ENCODE measurements around the gene PCID2.

The PCID2 gene

DNA sequence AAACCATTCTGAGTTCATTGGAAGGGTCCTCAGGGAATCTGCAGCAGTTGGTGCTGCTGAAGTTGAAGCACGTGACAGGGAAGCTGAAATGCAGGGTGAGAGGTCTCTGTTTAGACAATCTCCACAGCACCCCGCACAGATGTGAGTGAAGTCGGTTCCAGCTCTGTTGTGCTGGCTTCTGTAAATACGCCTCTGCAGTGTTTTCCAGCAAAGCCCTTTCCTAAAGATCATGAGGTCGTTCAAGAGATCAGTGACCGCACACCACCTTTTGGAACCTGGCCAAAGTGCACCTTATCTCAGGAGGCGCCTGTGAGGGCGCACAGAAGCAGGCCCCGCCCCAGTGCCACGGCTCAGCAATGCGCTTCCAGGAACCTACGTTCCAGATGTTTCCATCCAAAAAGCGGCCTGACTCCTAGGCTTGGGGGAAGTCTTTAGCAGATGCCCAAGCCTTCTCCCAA is 11.7 kb upstream of the PCID2 start:
- DNase-seq (ENCODE audit: low read depth in 2 of 3, low spot score in 1 of 3) = no peak

DNA sequence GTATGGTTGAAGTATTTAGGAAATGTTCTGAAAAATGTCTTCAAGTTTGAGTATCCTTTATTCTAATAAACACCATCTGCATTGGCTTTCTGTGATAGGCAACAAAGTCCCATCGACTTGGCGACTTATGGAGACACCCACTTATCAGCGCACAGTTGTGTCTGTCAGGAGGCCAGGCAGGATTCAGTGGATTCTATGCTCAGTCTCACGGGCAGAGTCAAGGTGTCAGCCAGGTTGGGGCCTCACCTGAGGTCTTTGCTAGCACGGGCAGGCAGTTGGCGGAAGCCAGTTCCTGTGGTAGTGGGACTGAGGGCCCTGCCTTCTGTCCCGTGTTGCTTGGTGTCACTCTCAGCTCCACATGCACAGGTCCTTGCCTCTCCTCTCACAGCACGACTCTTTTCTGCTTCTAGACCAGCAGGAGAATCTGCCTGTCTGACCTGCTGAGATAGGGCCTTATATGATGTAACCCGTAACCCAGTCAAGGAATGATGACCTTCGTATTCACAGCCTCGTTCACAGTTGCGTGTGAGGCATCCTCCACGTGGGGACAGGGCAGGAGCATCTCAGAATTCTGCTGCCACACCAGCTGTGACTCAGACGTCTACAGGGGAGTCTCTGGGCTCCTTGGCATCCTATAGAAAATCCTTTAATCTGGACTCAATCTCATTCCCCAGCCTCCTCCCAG is 10.9 kb upstream of the PCID2 start:
- DNase-seq (ENCODE audit: low read depth in 2 of 3, low spot score in 1 of 3) = no peak

DNA sequence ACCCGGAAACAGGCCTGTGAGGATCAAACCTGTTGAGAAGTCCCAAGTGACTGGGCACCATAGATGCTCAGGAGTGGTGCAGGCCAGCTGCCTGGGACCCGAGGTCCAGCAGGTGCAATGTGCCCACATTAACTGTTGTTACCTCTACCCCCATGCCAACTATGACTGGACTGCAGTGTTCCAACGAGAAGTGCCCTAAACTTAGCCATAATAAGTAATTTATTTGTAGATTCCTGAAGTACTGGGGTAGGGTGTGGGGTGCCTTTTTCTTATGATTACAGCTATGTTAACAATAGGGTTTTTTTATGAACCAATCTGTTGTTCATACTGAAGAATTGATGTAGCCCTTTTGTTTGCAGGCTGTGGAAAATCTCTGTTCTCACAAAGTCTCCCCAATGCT is 10.1 kb upstream of the PCID2 start:
- no peak for DNase-seq (ENCODE audit: low read depth in 2 of 3, low spot score in 1 of 3)

DNA sequence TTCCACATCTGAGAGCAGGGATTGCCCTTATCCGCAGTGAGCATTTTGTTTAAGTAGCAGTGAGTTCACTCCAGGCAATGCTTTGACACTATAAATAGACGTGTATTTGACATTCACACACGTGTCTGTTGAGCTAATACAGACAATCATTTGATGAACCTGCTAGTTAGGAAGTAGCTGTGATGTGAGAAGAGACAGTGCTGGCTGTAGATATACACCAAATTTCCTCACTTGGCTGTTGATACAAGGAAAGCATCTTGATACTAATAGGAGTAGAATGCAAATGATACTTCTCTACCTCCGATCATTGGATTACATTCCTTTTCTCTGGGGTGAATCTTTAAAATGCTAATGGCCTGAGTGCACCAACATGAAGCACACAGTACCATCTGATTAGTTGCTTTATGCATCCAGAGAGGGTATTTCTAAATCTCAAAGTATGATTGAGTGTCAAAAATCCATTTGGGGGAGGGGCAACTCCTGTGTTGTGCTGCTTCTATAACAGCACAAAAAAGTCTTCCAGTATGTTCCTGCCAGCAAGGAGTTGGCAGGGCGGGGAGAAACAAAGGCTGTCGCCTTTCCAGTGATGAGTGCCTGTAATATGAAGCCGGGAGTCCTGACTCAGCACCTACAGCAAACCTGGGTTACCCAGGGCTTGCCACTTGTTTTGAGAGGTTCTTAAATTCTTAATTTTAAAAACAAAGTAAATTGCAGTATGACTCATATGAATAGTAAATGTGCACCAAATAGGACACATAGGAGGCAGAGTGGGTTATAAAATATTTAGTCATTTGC is 8.0 kb upstream of the PCID2 start:
- DNase-seq (ENCODE audit: low read depth in 2 of 3, low spot score in 1 of 3) = no peak

DNA sequence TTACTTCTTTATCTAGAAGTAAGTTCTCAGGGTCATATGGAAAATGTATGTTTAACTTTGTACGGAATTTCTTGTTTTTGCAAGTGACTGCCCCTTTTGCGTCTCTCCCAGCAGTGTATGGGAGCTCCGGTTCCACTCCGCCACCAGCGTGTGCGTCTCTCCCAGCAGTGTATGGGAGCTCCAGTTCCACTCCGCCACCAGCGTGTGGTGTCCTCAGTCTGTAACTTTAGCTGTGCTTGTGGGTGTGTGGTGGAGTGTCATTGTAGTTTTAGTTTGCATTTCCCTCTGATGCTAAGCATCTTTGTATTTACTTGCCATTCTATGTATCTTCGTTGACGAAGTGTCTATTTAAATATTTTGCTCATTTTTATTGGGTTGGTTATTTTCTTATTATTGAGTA is 3.3 kb upstream of the PCID2 start:
- no peak for DNase-seq (ENCODE audit: low read depth in 2 of 3, low spot score in 1 of 3)

DNA sequence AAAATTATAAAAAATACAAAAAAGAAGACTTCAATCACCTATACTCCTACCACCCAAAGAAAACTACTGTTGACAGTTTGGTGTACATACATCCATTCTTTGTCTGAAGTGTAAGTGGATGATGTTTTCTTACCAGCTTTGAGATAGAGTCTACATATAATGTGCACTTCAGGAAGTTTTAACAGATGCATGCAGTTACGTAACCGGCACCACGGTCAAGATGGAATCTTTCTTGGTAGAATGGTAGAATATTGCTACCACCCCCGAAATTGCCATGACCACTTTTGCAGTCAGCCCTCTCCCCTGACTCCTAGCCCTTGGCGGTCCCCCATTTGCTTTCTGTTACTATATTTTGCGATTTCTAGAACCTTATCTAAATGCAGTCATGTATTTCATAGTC is 2.4 kb upstream of the PCID2 start:
- no peak for DNase-seq (ENCODE audit: low read depth in 2 of 3, low spot score in 1 of 3)

DNA sequence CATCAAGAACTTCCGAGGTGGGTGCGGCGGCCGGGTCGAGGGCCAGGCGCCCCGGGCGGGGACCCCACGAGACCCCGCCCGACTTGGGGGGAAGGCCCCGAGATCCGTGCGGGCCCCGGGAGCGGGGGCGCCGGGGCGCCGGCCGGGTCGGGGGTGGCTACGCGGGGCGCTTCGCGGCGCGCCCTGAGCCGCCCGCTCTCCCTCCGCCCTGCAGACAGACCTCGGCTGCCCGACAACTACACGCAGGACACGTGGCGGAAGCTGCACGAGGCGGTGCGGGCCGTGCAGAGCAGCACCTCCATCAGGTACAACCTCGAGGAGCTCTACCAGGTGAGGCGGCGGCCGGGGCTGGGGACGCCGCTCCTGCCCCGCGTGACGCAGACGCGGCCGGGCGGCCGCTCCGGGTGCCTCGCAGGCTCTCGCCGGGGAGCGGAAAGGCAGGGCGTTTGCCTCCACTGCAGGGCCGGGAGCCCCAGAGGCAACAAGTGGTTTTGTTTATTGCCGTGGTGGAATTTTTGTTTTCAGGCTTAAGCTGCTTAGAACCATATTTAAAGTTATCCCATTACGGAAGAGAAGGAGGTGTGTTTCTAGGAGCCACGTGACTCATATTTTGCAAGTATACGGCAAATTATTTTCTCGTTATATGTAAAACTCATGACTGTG is 1.4 kb upstream of the PCID2 start:
- peak; percentile 42 to 65 (median 56) for DNase-seq (ENCODE audit: low read depth in 2 of 3, low spot score in 1 of 3)

DNA sequence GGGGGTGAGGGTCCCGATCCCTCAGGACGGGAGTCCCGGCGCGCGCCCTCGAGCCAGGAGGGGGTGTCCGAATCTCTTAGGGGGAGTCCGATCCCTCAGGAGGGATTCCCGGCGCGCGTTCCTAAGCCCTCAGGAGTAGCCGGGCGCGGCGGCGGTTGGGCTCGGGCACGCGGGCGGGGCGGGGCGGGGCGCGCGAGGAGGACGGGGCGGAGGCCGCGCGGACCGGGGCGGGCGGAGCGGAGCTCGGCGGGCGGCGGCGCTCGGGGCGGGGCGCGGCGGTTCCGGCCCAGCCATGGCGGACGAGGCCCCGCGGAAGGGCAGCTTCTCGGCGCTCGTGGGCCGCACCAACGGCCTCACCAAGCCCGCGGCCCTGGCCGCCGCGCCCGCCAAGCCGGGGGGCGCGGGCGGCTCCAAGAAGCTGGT is 878 bp upstream of the PCID2 start, which contains the start of gene CUL4A:
CUL4A (plus strand) TSS at position 278 of the 423 bp plus-strand sequence; CDS start at position 293, 15 bp downstream.
- DNase-seq (ENCODE audit: low read depth in 2 of 3, low spot score in 1 of 3) = peak; percentile 46 to 73 (median 50)

DNA sequence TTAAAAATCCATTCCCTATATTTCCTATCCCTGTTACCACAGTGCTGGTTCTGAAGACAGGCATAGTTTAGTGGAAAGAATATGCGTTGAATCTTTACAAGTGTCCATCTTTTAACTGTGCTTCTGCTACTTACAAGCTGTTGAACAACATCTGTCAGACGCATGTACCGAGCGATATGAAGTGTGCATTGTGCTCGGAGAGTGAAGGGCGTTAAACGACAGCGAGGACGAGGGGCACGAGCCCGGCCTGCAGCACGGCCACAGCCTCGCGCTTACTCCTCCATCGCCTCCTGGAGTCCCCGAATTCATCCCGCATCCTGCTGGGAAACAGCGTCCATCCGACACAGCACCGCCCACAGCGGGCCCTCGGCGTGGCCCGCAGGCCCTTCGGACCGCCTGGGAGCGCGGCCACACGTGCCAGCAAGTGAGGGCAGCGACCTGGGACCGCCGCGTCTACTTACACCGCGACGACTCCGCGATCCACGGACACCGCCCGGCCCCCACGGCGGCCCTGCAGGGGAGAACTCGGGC is 514 bp downstream of the PCID2 start:
- DNase-seq (ENCODE audit: low read depth in 2 of 3, low spot score in 1 of 3) = no peak

DNA sequence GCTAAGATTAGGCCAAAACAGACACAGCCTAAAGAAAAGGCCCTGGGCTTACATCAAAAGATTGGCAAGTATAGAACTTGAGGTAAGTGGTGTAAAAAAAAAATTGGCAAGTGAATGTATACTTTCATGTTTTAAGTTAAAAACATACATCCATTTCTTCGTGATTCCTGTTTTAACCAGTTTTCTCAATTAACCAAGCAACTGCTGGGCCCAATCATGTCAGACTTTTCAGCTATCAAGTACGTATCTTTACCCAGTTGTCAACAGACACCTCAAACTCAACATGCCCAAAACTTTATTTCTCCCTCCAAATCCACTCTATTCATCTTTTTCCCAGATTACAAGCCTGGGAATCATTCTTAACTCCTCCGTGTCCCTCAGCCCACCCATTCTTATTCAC is 1.0 kb downstream of the PCID2 start:
- no peak for DNase-seq (ENCODE audit: low read depth in 2 of 3, low spot score in 1 of 3)

DNA sequence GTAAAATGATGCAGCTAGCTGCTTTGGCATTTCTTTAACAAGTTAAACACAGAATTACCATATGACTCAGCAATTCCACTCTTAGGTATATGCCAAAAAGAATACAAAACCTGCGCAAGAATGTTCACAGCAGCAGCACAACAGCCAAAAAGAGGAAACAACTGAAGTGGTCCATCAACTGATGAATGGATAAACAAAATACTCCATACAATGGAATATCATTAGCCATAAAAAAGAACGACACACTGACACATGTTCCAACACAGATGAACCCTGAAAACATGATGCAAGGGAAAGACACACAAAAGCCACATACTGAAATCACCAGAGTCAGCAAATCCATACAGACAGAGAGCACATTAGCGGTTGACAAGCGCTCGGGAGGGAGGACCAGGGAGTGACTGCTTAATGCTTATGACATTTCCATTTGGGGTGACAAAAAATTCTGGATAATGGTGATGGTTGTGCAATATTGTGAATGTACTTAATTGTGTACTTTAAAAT is 3.0 kb downstream of the PCID2 start:
- DNase-seq (ENCODE audit: low read depth in 2 of 3, low spot score in 1 of 3) = no peak

DNA sequence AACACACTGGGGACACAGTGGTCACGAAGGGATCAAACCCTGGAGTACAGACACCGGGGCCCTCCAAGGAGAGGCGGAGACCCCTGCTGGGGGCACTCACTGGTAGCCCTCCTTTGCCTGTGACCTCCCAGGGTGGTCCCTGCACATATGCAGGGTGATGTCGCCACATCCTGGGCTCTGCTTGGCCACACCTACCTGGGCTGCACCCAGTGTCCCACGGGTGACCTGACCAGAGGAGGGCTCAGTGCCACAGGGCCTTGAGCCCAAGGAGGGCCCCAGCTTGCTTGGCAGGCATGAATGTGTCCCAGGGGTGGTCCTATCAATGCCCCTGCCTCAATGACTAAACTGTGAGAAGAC is 4.1 kb downstream of the PCID2 start:
- no peak for DNase-seq (ENCODE audit: low read depth in 2 of 3, low spot score in 1 of 3)

DNA sequence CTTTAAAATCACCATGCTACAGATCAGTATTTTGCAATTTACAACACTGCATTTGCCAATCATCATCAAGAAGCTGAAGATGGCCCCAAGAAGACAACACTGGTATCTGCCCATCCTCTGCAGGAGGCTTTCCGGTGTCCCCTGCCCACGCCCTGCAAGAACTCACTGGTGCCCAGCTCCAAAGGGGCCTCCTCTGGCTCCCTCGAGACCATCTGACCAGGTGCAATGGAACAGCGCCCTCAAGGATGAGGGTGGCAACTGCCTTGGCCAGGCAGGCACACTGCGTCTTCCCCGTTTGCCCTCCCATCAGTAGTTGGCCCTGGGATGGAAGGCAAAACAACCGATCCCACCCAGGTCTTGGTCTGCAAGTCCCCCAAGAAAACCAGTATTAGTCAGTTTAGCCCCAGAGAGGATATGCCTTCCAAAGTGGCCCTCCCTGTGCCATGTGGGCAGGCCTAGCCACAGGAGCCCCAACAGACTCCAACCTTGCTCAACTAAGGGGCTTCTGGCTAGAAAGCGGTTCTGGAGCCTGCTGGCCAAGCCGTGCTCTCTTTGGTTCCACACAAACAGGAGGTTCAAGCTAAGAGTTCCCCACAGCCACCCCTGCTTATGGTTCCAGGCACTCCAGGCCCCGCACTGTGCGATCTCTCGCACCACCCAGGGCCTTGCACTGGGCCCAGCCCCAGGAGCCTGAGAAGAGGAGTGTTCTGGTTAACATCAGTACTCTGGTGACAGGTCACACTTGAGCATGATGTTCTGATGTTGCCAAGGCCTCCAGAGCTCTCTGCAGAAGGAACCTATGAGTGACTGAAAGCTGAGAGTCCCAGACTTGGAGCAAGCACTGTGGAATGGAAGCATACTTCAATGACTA is 4.7 kb downstream of the PCID2 start:
- DNase-seq (ENCODE audit: low read depth in 2 of 3, low spot score in 1 of 3) = no peak

DNA sequence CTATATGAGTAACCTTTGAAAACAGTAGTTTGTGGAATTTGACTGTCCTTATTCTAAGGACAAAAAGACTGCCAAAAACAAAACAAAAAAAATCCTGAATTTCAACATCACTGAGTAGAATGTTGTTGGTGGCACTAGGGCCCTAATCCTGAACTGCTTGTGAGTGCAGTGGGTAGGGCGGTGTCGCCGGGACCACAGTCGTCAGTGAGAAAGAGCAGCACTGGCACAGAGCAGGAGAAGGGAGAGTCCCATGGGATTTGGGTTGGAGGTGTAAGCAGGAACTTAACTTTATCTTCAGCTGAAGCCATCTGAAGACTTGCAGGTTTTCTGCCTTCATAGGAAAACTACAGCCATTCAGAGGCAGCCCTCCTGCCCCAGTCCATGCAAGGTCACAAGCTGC is 5.6 kb downstream of the PCID2 start:
- DNase-seq (ENCODE audit: low read depth in 2 of 3, low spot score in 1 of 3) = no peak

DNA sequence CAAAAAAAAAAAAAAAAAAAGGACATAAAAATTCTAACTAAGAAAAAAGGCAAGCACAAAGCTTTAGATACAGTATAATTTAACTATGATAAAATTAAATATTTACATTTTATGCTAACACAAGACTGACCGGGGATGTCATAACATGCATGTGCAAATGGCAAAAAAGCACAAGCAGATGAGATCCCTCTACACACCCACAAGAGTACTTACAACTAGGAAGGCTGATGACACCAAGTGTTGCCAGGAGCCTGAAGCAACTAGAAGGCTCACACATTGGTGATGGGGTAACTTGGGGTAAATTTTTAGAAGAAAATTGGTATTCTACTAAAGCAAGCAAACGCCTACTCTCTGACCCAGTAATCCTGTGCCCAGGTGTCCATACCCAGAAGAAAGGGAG is 6.7 kb downstream of the PCID2 start:
- no peak for DNase-seq (ENCODE audit: low read depth in 2 of 3, low spot score in 1 of 3)

DNA sequence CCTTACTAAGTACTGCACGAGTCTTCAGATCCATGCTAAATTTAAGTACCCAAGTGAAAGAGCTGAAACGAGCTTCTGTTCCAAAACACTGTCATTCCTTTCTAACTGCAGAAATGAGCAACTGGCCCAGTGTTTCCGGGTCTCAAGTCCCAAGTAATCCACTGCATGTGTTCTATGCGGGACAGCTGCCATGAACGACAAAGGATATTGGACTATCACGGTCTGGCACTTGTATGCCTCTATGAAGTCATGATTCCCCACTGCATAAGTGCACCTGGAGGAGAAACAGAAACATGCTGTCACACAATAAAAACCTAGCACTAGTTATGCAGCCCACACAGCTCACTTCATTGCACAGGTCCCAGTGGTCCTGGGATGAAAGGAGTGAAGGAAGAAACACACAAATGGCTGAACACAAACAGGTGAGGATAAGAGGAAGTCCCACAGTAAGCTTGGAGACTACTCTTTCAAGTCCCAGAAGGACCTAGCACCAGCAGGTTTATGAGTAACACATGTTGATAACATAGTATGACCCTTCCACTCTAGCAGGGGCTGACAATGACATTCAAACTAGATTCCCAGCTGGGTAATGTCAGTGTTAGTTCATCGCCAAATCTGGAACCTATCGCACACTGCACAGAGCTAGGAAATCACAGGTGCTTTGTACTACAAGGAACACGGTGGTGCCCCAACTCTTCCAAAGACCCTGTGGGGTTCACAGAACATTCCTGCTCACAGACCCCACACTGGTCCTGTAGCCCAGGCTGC is 11.3 kb downstream of the PCID2 start:
- DNase-seq (ENCODE audit: low read depth in 2 of 3, low spot score in 1 of 3) = no peak

DNA sequence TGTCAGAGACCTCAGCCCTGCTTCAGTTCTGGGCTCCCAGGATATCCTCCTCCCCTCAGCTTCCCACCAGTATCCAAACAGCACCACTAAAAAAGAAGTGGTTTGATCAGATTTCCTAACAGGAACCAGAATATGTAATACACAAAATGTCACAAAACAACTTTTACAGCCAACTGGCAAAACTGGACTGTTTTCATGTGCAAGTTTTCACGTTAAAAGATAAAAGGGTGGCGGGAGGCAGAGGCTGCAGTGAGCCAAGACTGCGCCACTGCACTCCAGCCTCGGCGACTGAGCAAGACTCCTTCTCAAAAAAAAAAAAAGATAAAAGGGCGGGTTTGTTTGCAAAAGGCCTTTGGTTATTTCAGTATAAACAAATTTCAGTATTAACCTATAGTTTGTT is 13.1 kb downstream of the PCID2 start:
- DNase-seq (ENCODE audit: low read depth in 2 of 3, low spot score in 1 of 3) = no peak

DNA sequence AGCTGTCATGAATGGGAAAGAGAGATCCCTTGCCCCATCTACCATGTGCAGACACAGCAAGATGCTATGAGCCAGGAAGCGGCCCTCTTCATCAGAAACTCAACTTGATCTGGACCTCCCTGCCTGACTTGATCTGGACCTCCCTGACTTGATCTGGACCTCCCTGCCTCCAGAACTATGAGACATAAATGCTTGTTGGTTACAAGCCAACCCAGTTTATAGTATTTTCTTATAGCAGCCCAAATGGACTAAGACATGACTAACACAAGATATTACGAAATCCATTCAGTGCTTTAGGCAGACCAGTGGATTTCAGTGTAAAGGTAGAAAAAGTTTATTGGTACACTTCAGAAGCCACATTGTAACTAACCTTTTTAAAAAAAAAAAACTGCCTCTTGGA is 15.6 kb downstream of the PCID2 start:
- DNase-seq (ENCODE audit: low read depth in 2 of 3, low spot score in 1 of 3) = no peak

DNA sequence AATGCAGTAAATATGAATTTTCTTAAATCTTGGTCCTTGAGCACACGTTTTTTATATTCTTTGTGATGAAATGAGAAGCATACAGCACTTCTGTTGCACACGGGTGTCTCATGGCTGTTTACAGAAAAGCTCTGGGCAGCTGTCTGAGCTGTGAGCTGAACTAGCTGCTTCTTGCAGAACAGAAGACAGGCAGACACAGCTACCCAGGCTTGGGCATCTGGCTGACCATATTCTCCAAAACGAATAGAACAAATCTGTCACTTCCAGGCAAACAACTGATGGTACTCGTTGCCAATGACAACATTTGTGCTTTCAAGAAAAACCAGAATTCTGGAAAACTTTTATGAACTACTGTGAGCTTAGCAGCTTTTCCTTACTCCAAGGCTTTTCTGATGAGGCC is 16.2 kb downstream of the PCID2 start:
- DNase-seq (ENCODE audit: low read depth in 2 of 3, low spot score in 1 of 3) = no peak

DNA sequence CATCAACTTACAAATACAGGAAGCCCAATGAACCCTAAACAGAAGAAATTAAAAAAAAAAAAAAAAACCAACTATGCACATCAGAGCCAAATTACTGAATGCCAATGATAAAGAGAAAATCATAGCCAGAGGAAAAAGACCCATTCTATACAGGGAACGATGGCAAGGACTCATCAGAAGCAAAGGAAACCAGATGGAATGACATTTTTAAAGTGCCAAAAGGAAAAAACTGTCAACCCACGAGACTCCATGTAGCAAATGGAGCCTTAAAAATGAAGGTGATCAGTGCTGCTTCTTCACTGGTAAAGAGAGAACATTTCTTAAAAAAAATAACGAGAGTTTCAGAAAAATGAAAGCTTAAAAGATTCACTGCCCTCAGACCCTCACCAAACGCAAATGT is 18.3 kb downstream of the PCID2 start:
- no peak for DNase-seq (ENCODE audit: low read depth in 2 of 3, low spot score in 1 of 3)

Data from stimulated activated CD4-positive, alpha-beta T cell treated with anti-CD3 and anti-CD28 coated beads, Interleukin-12 subunit alpha, Interleukin-12 subunit beta, amount 100 ng/mL, for 48 hours (primary cell).